Mesothelial cell of epicardium (in vitro differentiated cells): ENCODE data around the gene ATRIP. TPM values are rescaled to one million over a fixed set of nuclear protein-coding genes. Genes with fewer than 3 reads are reported as not detected.

Experiments
- DNase-seq, 2 experiments: peaks; one replicate each; pipeline ENCODE4 v3.0.0; 2021; ENCODE audit warnings: low spot score in 2 of 2; ENCODE audit not compliant: unreplicated experiment in 2 of 2
- H3K27ac Mint-ChIP-seq: 2 replicates; pipeline ENCODE4 v1.8.0; 2021; ENCODE audit warnings: mixed read lengths
- H3K27me3 Mint-ChIP-seq: 2 replicates; pipeline ENCODE4 v1.8.0; 2021; ENCODE audit warnings: low read depth, mixed read lengths
- H3K36me3 Mint-ChIP-seq: 2 replicates; pipeline ENCODE4 v1.8.0; 2021; ENCODE audit warnings: mixed read lengths
- H3K4me1 Mint-ChIP-seq: 2 replicates; pipeline ENCODE4 v1.8.0; 2021; ENCODE audit warnings: mixed read lengths
- H3K4me3 Mint-ChIP-seq: 2 replicates; pipeline ENCODE4 v1.8.0; 2021; ENCODE audit warnings: mild to moderate bottlenecking, moderate library complexity, mixed read lengths
- H3K9me3 Mint-ChIP-seq: 2 replicates; pipeline ENCODE4 v1.8.0; 2021; ENCODE audit warnings: mixed read lengths
- CTCF ChIP-seq: fragments of 200-600 bp; sonication (generic); IDR thresholded peaks from one replicate; pipeline ENCODE4 v1.5.0; 2021; ENCODE audit warnings: antibody characterized with exemption; ENCODE audit not compliant: unreplicated experiment
- total RNA-seq: library from RNA; stranded (reverse); gene quantifications from 3 replicates; pipeline ENCODE4 v1.2.1, GENCODE V29; 2021

The ATRIP gene
- total RNA-seq, 1 donor from 2014 or later, result 12.0 TPM

- H3K4me3 Mint-ChIP-seq, result no peak overlapping the region
These were observed 21.8 kb downstream of the ATRIP start for GRCh38 chr3:48468329-48468731.

GRCh38 chr3:48469046-48469915 is 22.7 kb downstream of the ATRIP start:
- Mint-ChIP-seq H3K4me3 (no peak overlapping the region), H3K27me3 (no peaks in the 10 kb centered on the region), H3K27ac (peak overlapping the region; percentile 34), H3K4me1 (peaks cover 29% of the 10 kb centered on the region), H3K36me3 (peaks cover 17% of the 10 kb centered on the region), H3K9me3 (no peaks in the 10 kb centered on the region)
- TF ChIP-seq CTCF, result no peak
- DNase-seq, result no peak

More at GRCh38 chr3:48468329-48468731, 21.8 kb downstream of the ATRIP start:
- no peak for DNase-seq
- H3K27me3 Mint-ChIP-seq, result no peaks in the 10 kb centered on the region
- H3K27ac Mint-ChIP-seq, result no peak overlapping the region
- TF ChIP-seq CTCF, result no peak
- peaks cover 17% of the 10 kb centered on the region for H3K36me3 Mint-ChIP-seq
- H3K9me3 Mint-ChIP-seq, result no peaks in the 10 kb centered on the region
- peaks cover 27% of the 10 kb centered on the region for H3K4me1 Mint-ChIP-seq

GRCh38 chr3:48470286-48470685 is 23.7 kb downstream of the ATRIP start:
- Mint-ChIP-seq H3K36me3 (peaks cover 17% of the 10 kb centered on the region), H3K4me1 (peaks cover 34% of the 10 kb centered on the region), H3K27ac (peak overlapping the region; percentile 64), H3K9me3 (no peaks in the 10 kb centered on the region), H3K27me3 (no peaks in the 10 kb centered on the region), H3K4me3 (peak overlapping the region; percentile 31)
- DNase-seq, result no peak
- TF ChIP-seq CTCF, result no peak

- no peak for TF ChIP-seq CTCF
- Mint-ChIP-seq H3K27me3 (no peaks in the 10 kb centered on the region), H3K9me3 (no peaks in the 10 kb centered on the region), H3K27ac (peak overlapping the region; percentile 100), H3K4me1 (peaks cover 18% of the 10 kb centered on the region), H3K36me3 (peaks cover 15% of the 10 kb centered on the region), H3K4me3 (peak overlapping the region; percentile 92)
- DNase-seq, result no peak
These were observed 26.1 kb downstream of the ATRIP start for GRCh38 chr3:48472673-48472922.

GRCh38 chr3:48472923-48473616 is 26.5 kb downstream of the ATRIP start:
- Mint-ChIP-seq H3K9me3 (no peaks in the 10 kb centered on the region), H3K4me3 (peak overlapping the region; percentile 92), H3K4me1 (peaks cover 18% of the 10 kb centered on the region), H3K27me3 (no peaks in the 10 kb centered on the region), H3K36me3 (peaks cover 10% of the 10 kb centered on the region), H3K27ac (peak overlapping the region; percentile 100)
- no peak for TF ChIP-seq CTCF
- DNase-seq, result peak; percentile 88 to 89
